Activated T-helper 1 cell treated with anti-CD3 and anti-CD28 coated beads, Interleukin-12 subunit alpha, Interleukin-12 subunit beta, Interleukin-2, Interleukin-4 antibody, amounts not matched to agents 30 ng/mL and 10 ng/mL and 1 ng/mL, durations not matched to agents 14 hours and 24 hours and 36 hours (primary cell): Measurements from ENCODE around the gene ADAM33. TPM values are rescaled to one million over a fixed set of nuclear protein-coding genes. Genes with fewer than 3 reads are reported as not detected.

Experiments
- DNase-seq: peaks from one replicate; pipeline ENCODE4 v3.0.0; 2021; ENCODE audit warnings: low spot score
- H3K27ac Mint-ChIP-seq: one replicate; pipeline ENCODE4 v1.8.0; 2021; ENCODE audit warnings: mild to moderate bottlenecking, mixed read lengths
- H3K27me3 Mint-ChIP-seq: one replicate; pipeline ENCODE4 v1.8.0; 2022; ENCODE audit warnings: mild to moderate bottlenecking, moderate library complexity, mixed read lengths; ENCODE audit not compliant: insufficient read depth
- H3K36me3 Mint-ChIP-seq: one replicate; pipeline ENCODE4 v1.8.0; 2021; ENCODE audit warnings: low read depth, mixed read lengths
- H3K4me1 Mint-ChIP-seq: one replicate; pipeline ENCODE4 v1.8.0; 2021; ENCODE audit warnings: low read depth, mixed read lengths
- H3K4me3 Mint-ChIP-seq: one replicate; pipeline ENCODE4 v1.8.0; 2021; ENCODE audit warnings: mild to moderate bottlenecking, moderate library complexity, mixed read lengths
- H3K9me3 Mint-ChIP-seq: one replicate; pipeline ENCODE4 v1.8.0; 2021; ENCODE audit warnings: mixed read lengths
- intact Hi-C: fragments of 100-400 bp; cut with micrococcal nuclease; formaldehyde crosslinking; loops from one replicate; pipeline ENCODE4 v1.15.1; 2024
- total RNA-seq: library from RNA; stranded (reverse); gene quantifications from 2 replicates; pipeline ENCODE4 v1.2.3, GENCODE V29; 2022

Gene ADAM33
- total RNA-seq, 1 donor from 2014 or later: not detected

DNA sequence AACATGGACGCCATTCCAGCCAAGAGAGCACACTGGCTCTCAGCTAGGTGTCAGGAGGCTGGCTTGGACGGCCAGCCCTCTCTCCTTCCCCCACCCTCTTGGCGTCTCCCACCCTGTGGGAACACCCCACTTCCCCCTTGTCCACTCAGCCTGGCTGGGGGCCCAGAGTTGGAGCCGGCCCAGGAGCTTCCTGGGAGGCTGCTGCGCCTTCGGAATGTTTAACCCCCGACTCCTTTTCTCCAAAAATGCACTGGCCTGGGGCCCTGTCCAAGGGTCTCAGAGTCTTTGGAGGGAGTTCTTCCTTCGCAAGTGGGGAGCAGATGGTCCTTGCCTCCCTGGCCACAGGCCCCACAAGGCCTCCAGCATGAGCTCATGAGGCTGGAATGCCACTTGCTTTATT is 4.1 kb downstream of the ADAM33 start:
- no peaks in the 10 kb centered on the region for H3K9me3 Mint-ChIP-seq
- peaks cover 54% of the 10 kb centered on the region for H3K27me3 Mint-ChIP-seq
- intact Hi-C loops: loop anchor here (5.0 kb wide), 2 partner anchors 70 to 410 kb away; no protein-coding TSS in a partner anchor

DNA sequence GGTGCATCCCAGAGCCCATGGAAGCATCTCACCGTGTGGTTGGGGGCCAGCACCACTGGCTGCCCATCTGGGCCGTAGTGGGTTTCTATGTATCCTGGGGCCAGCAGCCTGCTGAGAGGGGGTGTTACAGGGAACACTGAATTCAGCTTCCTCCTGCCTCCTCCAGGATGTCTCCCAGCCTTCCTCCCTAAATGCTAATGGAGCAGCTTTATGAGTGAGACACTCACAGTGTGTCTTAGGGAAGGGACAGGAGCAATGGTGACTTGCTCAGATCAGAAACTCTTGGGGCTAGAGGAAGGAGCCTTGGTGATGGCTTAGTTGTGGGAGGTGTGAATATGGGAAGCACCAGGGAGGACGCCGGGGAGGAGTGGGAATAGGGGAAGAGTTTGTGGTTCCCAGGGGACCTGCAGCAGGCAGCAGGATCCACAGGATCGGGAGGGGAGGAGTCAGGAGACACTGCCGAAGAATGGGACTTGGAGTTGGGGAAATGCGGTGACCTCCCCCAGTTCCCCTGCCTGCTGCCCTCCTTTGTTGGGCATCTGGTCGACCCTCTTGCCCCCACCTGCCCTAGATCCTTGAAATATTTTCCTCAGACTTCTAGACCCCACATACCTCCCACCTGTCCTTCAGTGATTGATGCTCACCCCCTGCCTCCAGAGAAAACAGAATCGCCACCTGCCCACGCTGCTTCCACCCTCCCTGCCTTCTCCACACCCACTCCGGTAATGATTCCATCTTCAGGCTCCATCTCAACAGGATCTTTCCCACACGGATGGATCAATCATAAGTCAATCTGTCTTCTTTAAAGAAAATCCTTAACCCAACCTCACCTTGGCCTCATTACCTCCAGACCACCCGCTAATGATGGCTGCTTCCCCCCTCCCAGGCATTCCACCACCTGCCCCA is 6.6 kb downstream of the ADAM33 start:
- intact Hi-C loops: loop anchor here (5.0 kb wide), 2 partner anchors 72 to 412 kb away; no protein-coding TSS in a partner anchor
- H3K4me3 Mint-ChIP-seq: no peak overlapping the region
- peaks cover 5% of the 10 kb centered on the region for H3K4me1 Mint-ChIP-seq
- no peak overlapping the region for H3K27ac Mint-ChIP-seq
- H3K27me3 Mint-ChIP-seq: peaks cover 51% of the 10 kb centered on the region
- no peaks in the 10 kb centered on the region for H3K9me3 Mint-ChIP-seq
- DNase-seq: no peak
- H3K36me3 Mint-ChIP-seq: no peaks in the 10 kb centered on the region

More for the DNA sequence above, 4.1 kb downstream of the ADAM33 start:
- H3K4me1 Mint-ChIP-seq: peaks cover 5% of the 10 kb centered on the region
- no peak overlapping the region for H3K4me3 Mint-ChIP-seq
- H3K36me3 Mint-ChIP-seq: no peaks in the 10 kb centered on the region
- DNase-seq: no peak
- no peak overlapping the region for H3K27ac Mint-ChIP-seq

GRCh38 chr20:3674447-3674846 is 7.4 kb downstream of the ADAM33 start:
- Mint-ChIP-seq H3K27ac (no peak overlapping the region), H3K4me3 (no peak overlapping the region), H3K27me3 (peaks cover 49% of the 10 kb centered on the region), H3K36me3 (no peaks in the 10 kb centered on the region), H3K4me1 (peaks cover 5% of the 10 kb centered on the region), H3K9me3 (no peaks in the 10 kb centered on the region)
- DNase-seq: no peak
- intact Hi-C loops: no loop called here

DNA sequence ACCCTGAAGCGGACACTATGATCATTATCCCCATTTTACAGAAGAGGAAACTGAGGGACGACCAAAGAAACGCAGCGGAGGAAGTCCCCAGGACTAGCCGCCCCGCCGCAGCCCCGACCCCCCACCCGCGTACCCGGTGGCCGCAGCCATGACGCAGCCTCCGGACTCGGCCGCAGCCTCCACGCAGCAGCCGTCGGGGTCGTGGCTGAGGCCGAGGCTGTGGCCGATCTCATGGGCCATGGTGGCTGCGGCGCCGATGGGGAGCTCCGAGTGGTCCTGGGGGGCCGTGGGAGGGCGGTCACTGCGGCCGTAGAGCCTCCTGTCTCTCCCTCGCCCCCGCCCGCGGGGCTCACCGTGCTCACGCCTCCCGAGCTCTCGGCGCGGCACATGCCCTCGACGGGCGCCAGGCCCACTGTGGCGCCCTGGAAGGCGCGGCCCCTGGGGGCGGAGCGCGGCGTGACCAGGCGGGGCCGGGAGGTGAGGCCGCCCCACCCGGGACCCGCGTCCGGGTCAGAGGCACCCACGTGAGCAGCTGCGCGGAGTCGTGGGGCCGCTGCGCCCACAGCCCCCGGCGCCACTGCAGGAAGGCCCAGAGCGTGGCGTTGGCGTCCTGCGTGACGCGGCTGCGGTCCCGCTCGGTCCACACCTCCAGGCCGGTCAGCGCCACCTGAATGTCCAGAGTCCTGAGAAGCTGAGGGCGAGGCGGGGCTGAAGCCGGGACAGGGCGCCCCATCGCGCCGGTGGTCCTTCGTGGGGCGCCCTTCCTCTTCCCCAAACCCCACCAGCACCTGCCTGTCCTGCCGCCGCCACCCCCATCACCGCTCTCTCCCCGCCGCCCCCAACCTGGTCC is 8.4 kb downstream of the ADAM33 start:
- intact Hi-C loops: no loop called here

DNA sequence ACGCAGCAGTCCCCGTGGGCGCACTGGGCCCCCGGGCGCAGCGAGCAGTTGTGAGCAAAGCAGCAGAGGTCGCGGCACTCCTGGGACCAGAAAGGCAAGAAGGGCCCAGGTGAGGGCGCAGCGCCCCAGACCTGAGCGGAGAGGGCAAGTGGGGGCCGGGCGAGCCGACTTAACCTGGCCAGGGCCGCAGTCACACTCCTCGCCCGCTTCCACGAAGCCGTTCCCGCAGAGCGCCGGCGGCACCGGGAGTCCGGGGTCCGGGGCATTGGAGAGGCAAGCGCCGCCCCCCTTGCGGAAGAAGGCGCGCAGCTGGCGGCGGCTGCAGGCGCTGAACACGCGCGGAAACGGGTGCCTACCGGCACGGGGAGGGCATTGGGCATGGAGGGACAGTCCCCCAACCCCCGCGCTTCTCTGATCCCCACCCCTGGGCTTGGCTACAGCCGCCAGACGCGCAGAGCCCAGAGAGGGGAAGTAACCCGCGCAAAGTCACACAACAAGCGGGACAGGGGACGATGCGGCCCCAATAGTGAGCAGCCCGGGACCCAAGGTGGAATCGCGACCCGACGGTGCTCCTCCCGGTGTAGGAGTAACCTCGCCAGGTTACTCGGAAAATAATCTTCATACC is 9.2 kb downstream of the ADAM33 start:
- intact Hi-C loops: no loop called here
- H3K4me1 Mint-ChIP-seq: peaks cover 5% of the 10 kb centered on the region
- peaks cover 55% of the 10 kb centered on the region for H3K27me3 Mint-ChIP-seq
- DNase-seq: no peak
- H3K27ac Mint-ChIP-seq: no peak overlapping the region
- H3K4me3 Mint-ChIP-seq: no peak overlapping the region
- H3K9me3 Mint-ChIP-seq: no peaks in the 10 kb centered on the region
- H3K36me3 Mint-ChIP-seq: no peaks in the 10 kb centered on the region

More for the DNA sequence above, 8.4 kb downstream of the ADAM33 start:
- Mint-ChIP-seq H3K4me1 (peaks cover 5% of the 10 kb centered on the region), H3K36me3 (no peaks in the 10 kb centered on the region), H3K27me3 (peaks cover 51% of the 10 kb centered on the region), H3K4me3 (no peak overlapping the region), H3K9me3 (no peaks in the 10 kb centered on the region), H3K27ac (no peak overlapping the region)
- no peak for DNase-seq

DNA sequence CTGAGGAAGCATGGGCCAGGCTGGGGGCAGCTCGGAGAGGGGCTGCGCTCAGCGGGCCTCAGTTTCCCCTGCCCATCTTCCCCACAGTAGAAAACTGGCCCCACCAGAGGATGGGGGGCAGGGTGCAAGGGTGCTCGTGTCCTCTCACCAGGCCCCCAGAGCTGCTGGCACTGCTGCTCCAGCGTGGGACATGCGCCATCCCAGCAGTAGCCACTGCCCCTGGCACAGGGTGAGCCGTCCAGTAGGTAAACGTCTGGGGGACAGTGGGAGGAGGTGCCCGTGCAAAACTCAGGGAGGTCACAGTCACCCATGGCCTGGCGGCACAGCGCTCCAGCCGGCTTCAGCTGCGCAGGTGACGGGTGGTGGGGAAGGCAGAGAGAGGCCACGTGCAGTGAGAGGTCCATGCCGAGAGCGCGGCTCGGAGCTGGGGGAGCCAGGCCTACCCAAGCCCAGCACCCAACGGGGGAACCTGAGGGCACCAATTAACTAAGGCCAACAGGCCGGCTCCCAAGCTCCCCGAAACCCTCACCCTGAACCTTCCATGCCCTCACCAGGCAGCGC is 9.7 kb downstream of the ADAM33 start:
- Mint-ChIP-seq H3K27me3 (peaks cover 57% of the 10 kb centered on the region), H3K27ac (no peak overlapping the region), H3K4me1 (peaks cover 10% of the 10 kb centered on the region), H3K4me3 (no peak overlapping the region), H3K9me3 (no peaks in the 10 kb centered on the region), H3K36me3 (peaks cover 2% of the 10 kb centered on the region)
- intact Hi-C loops: no loop called here
- no peak for DNase-seq

GRCh38 chr20:3670945-3671344 is 10.9 kb downstream of the ADAM33 start:
- H3K9me3 Mint-ChIP-seq: no peaks in the 10 kb centered on the region
- H3K4me3 Mint-ChIP-seq: no peak overlapping the region
- H3K27ac Mint-ChIP-seq: no peak overlapping the region
- H3K4me1 Mint-ChIP-seq: peaks cover 14% of the 10 kb centered on the region
- peaks cover 4% of the 10 kb centered on the region for H3K36me3 Mint-ChIP-seq
- intact Hi-C loops: no loop called here
- DNase-seq: no peak
- peaks cover 58% of the 10 kb centered on the region for H3K27me3 Mint-ChIP-seq

DNA sequence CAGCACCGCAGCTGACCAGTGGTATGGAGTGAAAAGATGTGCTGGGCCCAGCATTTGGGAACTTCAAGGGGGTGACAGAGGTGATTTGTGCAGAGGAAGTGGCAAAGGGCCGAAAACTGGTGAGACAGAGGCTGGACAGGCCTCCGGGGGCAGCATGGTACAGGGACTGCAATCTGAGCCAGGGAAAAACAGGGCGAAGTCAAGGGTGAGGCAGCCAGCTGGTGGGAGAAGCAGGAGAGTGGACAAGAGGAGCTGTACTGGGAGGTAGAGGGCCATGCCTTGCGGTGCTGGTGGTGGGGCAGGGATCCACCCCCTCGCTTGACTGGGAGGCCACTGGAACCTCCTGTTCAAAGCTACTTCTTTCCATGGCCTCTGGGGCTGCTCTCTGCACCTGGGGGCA is 11.3 kb downstream of the ADAM33 start:
- Mint-ChIP-seq H3K36me3 (peaks cover 4% of the 10 kb centered on the region), H3K27me3 (peaks cover 57% of the 10 kb centered on the region)

GRCh38 chr20:3669710-3670367 is 12.0 kb downstream of the ADAM33 start:
- no peak for DNase-seq
- Mint-ChIP-seq H3K9me3 (no peaks in the 10 kb centered on the region), H3K27ac (no peak overlapping the region), H3K4me1 (peaks cover 25% of the 10 kb centered on the region), H3K4me3 (no peak overlapping the region), H3K27me3 (peaks cover 54% of the 10 kb centered on the region), H3K36me3 (peaks cover 4% of the 10 kb centered on the region)
- intact Hi-C loops: no loop called here

More for the DNA sequence above, 11.3 kb downstream of the ADAM33 start:
- no peak for DNase-seq
- H3K4me3 Mint-ChIP-seq: no peak overlapping the region
- no peaks in the 10 kb centered on the region for H3K9me3 Mint-ChIP-seq
- H3K27ac Mint-ChIP-seq: no peak overlapping the region
- peaks cover 18% of the 10 kb centered on the region for H3K4me1 Mint-ChIP-seq
- intact Hi-C loops: no loop called here

DNA sequence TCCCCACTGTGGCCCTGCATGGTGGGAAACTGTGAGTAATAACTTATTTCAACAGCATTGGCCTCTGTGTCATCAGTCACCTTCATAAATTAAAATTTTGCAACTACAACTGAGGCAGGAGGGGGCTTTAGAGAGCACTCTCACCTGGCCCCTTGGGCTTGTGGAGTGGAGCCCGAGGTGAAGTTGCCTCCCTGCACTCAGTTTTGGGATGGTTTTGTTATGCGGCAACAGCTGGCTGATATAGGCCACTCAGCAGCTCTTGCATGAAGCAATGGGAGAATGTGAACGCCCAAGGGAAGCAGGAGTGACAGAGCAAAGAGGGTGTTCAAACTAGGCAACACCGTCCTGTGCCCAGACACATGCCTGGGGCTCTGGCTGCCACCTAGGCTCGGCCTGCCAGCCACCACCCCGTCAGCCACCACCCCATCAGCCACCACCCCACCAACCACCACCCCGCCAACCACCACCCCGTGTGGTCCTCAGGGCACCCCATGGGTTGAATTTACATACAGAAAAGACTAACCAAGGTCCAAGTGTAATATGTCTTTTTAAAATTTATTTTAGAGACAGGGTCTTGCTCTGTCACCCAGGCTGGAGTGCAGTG is 14.3 kb downstream of the ADAM33 start:
- Mint-ChIP-seq H3K36me3 (peaks cover 4% of the 10 kb centered on the region), H3K4me1 (peaks cover 26% of the 10 kb centered on the region), H3K9me3 (no peaks in the 10 kb centered on the region), H3K4me3 (peak overlapping the region; percentile 45), H3K27ac (no peak overlapping the region), H3K27me3 (peaks cover 63% of the 10 kb centered on the region)
- DNase-seq: no peak
- intact Hi-C loops: no loop called here

- Mint-ChIP-seq H3K4me1 (peaks cover 35% of the 10 kb centered on the region), H3K9me3 (no peaks in the 10 kb centered on the region), H3K4me3 (no peak overlapping the region), H3K36me3 (peaks cover 4% of the 10 kb centered on the region), H3K27me3 (peaks cover 65% of the 10 kb centered on the region), H3K27ac (no peak overlapping the region)
- DNase-seq: no peak
- intact Hi-C loops: no loop called here
Observed at GRCh38 chr20:3663858-3664257, 18.0 kb downstream of the ADAM33 start.
